A673 (cell line): ENCODE measurements around the gene DMAC2L.

ENCODE experiments used
- EZH2 ChIP-seq: fragments of 200-600 bp; sonication (generic); IDR thresholded peaks from 2 replicates; pipeline ENCODE4 v1.6.1; 2017; ENCODE audit warnings: borderline replicate concordance, low read depth, mild to moderate bottlenecking, mixed read lengths, antibody characterized with exemption, low read length; ENCODE audit not compliant: poor library complexity, severe bottlenecking
- TF ChIP-seq, protein P1 (sequence below): fragments of 300-800, 200-600 bp; sonication (generic); conservative IDR thresholded peaks from 2 replicates; pipeline ENCODE4 v1.5.1; 2017; ENCODE audit warnings: low read depth, mild to moderate bottlenecking, antibody characterized with exemption, low read length, moderate library complexity, mixed read lengths

DNA sequence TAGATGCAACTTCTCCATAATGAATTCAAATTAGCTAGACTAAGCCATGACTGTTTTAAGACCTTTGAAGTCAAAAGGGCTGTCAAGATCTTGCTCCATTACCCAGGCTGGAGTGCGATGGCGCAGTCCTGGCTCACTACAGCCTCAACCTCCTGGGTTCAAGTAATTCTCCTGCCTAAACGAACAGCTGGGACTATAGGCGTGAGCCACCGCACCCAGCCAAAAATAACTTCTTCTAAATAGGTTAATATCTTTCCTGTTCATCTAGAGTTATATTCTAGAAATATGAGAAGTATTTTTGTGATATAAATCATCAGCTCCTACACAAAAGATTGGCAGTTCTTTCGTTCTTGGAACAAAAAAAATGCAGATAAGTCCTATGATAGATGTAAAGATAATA lies 41.2 kb upstream of the DMAC2L start:
- TF ChIP-seq, protein P1, sequence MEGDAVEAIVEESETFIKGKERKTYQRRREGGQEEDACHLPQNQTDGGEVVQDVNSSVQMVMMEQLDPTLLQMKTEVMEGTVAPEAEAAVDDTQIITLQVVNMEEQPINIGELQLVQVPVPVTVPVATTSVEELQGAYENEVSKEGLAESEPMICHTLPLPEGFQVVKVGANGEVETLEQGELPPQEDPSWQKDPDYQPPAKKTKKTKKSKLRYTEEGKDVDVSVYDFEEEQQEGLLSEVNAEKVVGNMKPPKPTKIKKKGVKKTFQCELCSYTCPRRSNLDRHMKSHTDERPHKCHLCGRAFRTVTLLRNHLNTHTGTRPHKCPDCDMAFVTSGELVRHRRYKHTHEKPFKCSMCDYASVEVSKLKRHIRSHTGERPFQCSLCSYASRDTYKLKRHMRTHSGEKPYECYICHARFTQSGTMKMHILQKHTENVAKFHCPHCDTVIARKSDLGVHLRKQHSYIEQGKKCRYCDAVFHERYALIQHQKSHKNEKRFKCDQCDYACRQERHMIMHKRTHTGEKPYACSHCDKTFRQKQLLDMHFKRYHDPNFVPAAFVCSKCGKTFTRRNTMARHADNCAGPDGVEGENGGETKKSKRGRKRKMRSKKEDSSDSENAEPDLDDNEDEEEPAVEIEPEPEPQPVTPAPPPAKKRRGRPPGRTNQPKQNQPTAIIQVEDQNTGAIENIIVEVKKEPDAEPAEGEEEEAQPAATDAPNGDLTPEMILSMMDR: no peak
- TF ChIP-seq EZH2: no peak
